ENCODE results near the gene ZNF101.

- TF ChIP-seq, protein P1, sequence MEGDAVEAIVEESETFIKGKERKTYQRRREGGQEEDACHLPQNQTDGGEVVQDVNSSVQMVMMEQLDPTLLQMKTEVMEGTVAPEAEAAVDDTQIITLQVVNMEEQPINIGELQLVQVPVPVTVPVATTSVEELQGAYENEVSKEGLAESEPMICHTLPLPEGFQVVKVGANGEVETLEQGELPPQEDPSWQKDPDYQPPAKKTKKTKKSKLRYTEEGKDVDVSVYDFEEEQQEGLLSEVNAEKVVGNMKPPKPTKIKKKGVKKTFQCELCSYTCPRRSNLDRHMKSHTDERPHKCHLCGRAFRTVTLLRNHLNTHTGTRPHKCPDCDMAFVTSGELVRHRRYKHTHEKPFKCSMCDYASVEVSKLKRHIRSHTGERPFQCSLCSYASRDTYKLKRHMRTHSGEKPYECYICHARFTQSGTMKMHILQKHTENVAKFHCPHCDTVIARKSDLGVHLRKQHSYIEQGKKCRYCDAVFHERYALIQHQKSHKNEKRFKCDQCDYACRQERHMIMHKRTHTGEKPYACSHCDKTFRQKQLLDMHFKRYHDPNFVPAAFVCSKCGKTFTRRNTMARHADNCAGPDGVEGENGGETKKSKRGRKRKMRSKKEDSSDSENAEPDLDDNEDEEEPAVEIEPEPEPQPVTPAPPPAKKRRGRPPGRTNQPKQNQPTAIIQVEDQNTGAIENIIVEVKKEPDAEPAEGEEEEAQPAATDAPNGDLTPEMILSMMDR (conservative IDR thresholded peaks at IDR 0.05; ENCODE audit: low read depth, low read length), result no peak
- no peak for TF ChIP-seq EZH2 (IDR thresholded peaks at IDR 0.05; ENCODE audit: borderline replicate concordance, low read depth, low read length, poor library complexity, severe bottlenecking)
Observed at GRCh38 chr19:19628501-19629134, 40.0 kb upstream of the ZNF101 start.

Data from A673 (cell line).